ENCODE measurements around the gene NPDC1.
A peak's percentile ranks its signal among the peaks of the same experiment; 100 is the strongest.

The NPDC1 gene

DNA sequence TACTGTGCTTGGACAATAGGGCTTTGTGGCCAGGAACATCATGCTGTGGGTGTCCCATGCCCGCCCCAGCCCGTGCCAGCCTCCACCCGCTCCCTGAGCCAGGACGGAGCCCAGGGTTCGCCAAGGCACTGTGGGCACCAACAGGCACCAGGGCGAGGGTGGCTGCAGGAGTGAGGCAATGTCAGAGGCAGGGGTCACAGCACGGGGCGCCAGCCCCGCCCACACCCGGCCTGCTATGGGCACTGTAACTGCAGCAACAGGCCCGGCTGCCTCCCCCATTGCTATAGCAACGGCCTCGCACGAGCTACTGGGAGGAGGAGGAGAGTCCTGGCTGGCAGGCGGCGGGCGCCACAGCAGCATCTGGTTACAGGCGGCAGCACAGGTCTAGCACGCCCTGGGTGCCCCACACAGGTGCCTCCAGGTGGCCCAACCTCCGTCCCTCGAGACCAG lies 20.4 kb downstream of the NPDC1 start:
- Histone ChIP-seq H3K4me3 (ENCODE audit: low read length in 2 of 2) (no peak overlapping the region), H3K27ac (ENCODE audit: low read depth in 2 of 2, low read length in 2 of 2) (no peak overlapping the region), H3K27me3 (ENCODE audit: control insufficient read depth in 2 of 2, insufficient read depth in 2 of 2, low read length in 2 of 2) (no peaks in the 10 kb centered on the region)

DNA sequence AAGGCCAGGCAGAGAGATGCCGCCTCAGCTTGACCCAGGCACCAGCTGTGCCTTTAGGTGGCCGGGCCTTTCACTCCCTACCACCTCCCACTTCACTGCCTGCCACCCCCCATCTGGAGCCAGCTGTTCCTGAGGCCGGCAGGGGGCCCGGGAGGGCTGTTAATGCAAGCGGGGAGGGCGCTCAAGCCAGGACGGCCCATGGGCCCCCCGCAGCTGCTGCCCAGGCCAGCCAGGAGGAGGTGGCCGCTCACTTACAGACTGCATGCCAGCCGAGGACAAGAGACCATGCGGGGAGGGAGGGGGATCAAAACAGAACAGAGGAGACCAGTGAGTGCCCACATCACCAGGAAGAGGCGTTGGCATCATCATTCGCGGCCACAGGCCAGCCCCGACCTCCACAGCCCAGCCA lies 22.4 kb downstream of the NPDC1 start:
- no peaks in the 10 kb centered on the region for H3K9me3 ChIP-seq (ENCODE audit: control insufficient read depth in 2 of 2, low read length in 2 of 2)
- H3K4me1 ChIP-seq (ENCODE audit: control insufficient read depth in 2 of 2, insufficient read depth in 2 of 2, low read length in 2 of 2): peaks cover 29 to 39% of the 10 kb centered on the region in 2 donors
- H3K27me3 ChIP-seq (ENCODE audit: control insufficient read depth in 2 of 2, insufficient read depth in 2 of 2, low read length in 2 of 2): no peaks in the 10 kb centered on the region
- no peak overlapping the region for H3K9ac ChIP-seq (ENCODE audit: low read depth in 1 of 2, low read length in 2 of 2)
- no peak overlapping the region for H3K4me3 ChIP-seq (ENCODE audit: low read length in 2 of 2)
- no peak overlapping the region for H3K27ac ChIP-seq (ENCODE audit: low read depth in 2 of 2, low read length in 2 of 2)
- H3K36me3 ChIP-seq (ENCODE audit: control insufficient read depth in 2 of 2, insufficient read depth in 2 of 2, low read length in 2 of 2): no peaks in the 10 kb centered on the region

More for the DNA sequence above, 20.4 kb downstream of the NPDC1 start:
- H3K9me3 ChIP-seq (ENCODE audit: control insufficient read depth in 2 of 2, low read length in 2 of 2): no peaks in the 10 kb centered on the region
- peaks cover 46 to 55% of the 10 kb centered on the region in 2 donors for H3K4me1 ChIP-seq (ENCODE audit: control insufficient read depth in 2 of 2, insufficient read depth in 2 of 2, low read length in 2 of 2)
- no peak overlapping the region for H3K9ac ChIP-seq (ENCODE audit: low read depth in 1 of 2, low read length in 2 of 2)
- H3K36me3 ChIP-seq (ENCODE audit: control insufficient read depth in 2 of 2, insufficient read depth in 2 of 2, low read length in 2 of 2): no peaks in the 10 kb centered on the region

DNA sequence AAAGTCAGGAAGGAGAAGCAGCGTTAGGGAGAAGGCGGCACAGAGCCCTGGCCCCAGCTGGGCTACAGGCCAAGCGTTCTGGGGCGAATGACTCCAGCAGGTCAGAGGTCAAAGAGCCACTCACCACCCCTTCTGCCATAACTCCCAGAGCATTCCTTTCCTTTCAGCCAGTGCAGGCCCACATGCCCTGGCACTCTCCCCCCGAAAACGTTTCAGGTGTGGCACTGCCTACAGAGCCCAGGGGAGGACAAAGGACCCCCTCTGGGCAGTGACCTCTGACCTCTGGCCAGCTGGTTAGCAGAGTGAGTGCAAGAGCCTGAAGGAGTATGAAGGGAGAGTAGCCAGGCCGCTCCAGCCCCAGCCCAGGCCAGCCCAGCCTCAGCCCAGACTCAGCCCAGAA lies 22.8 kb downstream of the NPDC1 start:
- Histone ChIP-seq H3K9me3 (ENCODE audit: control insufficient read depth in 2 of 2, low read length in 2 of 2) (no peaks in the 10 kb centered on the region), H3K4me3 (ENCODE audit: low read length in 2 of 2) (no peak overlapping the region), H3K27me3 (ENCODE audit: control insufficient read depth in 2 of 2, insufficient read depth in 2 of 2, low read length in 2 of 2) (no peaks in the 10 kb centered on the region), H3K4me1 (ENCODE audit: control insufficient read depth in 2 of 2, insufficient read depth in 2 of 2, low read length in 2 of 2) (peaks cover 26 to 36% of the 10 kb centered on the region in 2 donors), H3K27ac (ENCODE audit: low read depth in 2 of 2, low read length in 2 of 2) (no peak overlapping the region), H3K36me3 (ENCODE audit: control insufficient read depth in 2 of 2, insufficient read depth in 2 of 2, low read length in 2 of 2) (no peaks in the 10 kb centered on the region), H3K9ac (ENCODE audit: low read depth in 1 of 2, low read length in 2 of 2) (peak overlapping the region in 1 of 2 donors; percentile 2)

DNA sequence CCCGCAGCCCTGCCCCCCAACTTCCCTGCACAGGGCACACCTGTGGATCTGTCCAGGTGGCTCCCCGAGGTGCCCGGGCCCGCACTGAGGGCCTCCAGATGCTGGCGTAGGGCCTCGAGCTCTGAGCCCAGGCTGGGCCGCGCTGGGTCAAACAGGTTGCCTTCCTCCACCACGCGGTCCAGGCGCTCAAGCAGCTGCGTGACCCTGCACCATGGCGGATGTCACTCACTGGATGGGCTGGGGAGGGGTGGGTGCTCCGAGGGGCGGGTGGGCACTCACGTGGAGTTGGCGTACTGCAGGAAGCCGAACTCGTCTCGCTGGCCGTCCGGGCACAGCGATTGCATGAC lies 23.3 kb downstream of the NPDC1 start:
- Histone ChIP-seq H3K4me1 (ENCODE audit: control insufficient read depth in 2 of 2, insufficient read depth in 2 of 2, low read length in 2 of 2) (peaks cover 25 to 35% of the 10 kb centered on the region in 2 donors), H3K9ac (ENCODE audit: low read depth in 1 of 2, low read length in 2 of 2) (peak overlapping the region in 1 of 2 donors; percentile 47), H3K27ac (ENCODE audit: low read depth in 2 of 2, low read length in 2 of 2) (peak overlapping the region; percentile 85 to 87), H3K27me3 (ENCODE audit: control insufficient read depth in 2 of 2, insufficient read depth in 2 of 2, low read length in 2 of 2) (no peaks in the 10 kb centered on the region), H3K36me3 (ENCODE audit: control insufficient read depth in 2 of 2, insufficient read depth in 2 of 2, low read length in 2 of 2) (no peaks in the 10 kb centered on the region), H3K9me3 (ENCODE audit: control insufficient read depth in 2 of 2, low read length in 2 of 2) (no peaks in the 10 kb centered on the region), H3K4me3 (ENCODE audit: low read length in 2 of 2) (peak overlapping the region in 1 of 2 donors; percentile 13)

DNA sequence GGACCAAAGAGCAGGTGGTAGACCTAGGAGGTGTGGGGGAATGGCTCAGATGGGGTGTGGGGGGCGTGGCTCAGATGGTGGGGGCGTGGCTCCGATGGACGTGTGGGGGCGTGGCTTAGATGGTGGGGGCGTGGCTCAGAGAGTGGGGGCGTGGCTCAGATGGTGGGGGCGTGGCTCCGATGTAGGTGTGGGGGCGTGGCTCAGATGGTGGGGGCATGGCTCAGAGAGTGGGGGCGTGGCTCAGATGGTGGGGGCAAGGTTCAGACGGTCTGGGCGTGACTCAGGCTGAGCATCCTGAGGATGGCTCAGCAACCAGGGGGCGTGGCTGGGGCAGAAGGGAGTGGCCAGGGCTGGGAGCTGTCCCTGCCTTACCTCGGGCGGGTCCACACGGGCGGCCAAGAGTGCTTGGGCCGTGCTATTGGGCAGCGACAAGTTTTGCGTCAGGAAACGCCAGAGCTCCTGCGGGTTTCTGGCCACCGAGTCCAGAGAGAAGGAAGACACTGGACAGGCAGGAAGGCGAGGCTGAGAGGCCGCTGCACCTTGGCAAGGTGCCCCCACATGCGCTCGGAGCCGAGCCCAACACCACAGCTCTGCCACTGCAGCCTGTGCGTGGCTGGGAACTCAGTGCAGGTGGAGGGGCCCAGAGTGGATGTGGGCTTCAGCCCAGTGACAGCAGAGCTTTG lies 23.9 kb downstream of the NPDC1 start:
- H3K4me1 ChIP-seq (ENCODE audit: control insufficient read depth in 2 of 2, insufficient read depth in 2 of 2, low read length in 2 of 2): peaks cover 20 to 30% of the 10 kb centered on the region in 2 donors
- H3K27ac ChIP-seq (ENCODE audit: low read depth in 2 of 2, low read length in 2 of 2): peak overlapping the region; percentile 85 to 87
- peak overlapping the region in 1 of 2 donors; percentile 13 for H3K4me3 ChIP-seq (ENCODE audit: low read length in 2 of 2)
- peak overlapping the region in 1 of 2 donors; percentile 47 for H3K9ac ChIP-seq (ENCODE audit: low read depth in 1 of 2, low read length in 2 of 2)
- H3K9me3 ChIP-seq (ENCODE audit: control insufficient read depth in 2 of 2, low read length in 2 of 2): no peaks in the 10 kb centered on the region
- H3K36me3 ChIP-seq (ENCODE audit: control insufficient read depth in 2 of 2, insufficient read depth in 2 of 2, low read length in 2 of 2): peaks cover 3 to 4% of the 10 kb centered on the region in 2 donors
- H3K27me3 ChIP-seq (ENCODE audit: control insufficient read depth in 2 of 2, insufficient read depth in 2 of 2, low read length in 2 of 2): no peaks in the 10 kb centered on the region

DNA sequence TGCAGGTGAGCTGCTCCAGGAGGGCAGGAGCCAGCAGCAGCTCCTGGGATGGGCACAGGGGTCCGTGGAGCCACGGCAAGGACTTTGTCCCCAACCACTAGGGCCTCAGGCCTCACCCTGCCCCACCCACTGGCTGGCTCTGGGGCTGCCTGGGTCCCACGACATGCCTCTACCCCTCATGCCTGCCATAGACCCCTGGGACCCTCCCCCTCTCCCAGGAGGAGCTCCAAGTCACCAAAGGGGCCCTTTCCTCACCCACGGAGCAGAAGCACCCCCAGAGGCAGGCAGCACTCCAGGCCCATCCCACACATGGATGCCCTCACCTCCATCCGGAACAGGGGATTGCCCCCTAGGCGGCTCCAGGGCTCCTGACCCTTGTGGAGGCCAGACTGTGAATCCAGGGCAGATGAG lies 24.4 kb downstream of the NPDC1 start:
- Histone ChIP-seq H3K36me3 (ENCODE audit: control insufficient read depth in 2 of 2, insufficient read depth in 2 of 2, low read length in 2 of 2) (peaks cover 5 to 9% of the 10 kb centered on the region in 2 donors), H3K9me3 (ENCODE audit: control insufficient read depth in 2 of 2, low read length in 2 of 2) (no peaks in the 10 kb centered on the region), H3K4me1 (ENCODE audit: control insufficient read depth in 2 of 2, insufficient read depth in 2 of 2, low read length in 2 of 2) (peaks cover 17 to 25% of the 10 kb centered on the region in 2 donors), H3K9ac (ENCODE audit: low read depth in 1 of 2, low read length in 2 of 2) (no peak overlapping the region), H3K27me3 (ENCODE audit: control insufficient read depth in 2 of 2, insufficient read depth in 2 of 2, low read length in 2 of 2) (no peaks in the 10 kb centered on the region), H3K27ac (ENCODE audit: low read depth in 2 of 2, low read length in 2 of 2) (peak overlapping the region; percentile 16 to 42), H3K4me3 (ENCODE audit: low read length in 2 of 2) (no peak overlapping the region)

DNA sequence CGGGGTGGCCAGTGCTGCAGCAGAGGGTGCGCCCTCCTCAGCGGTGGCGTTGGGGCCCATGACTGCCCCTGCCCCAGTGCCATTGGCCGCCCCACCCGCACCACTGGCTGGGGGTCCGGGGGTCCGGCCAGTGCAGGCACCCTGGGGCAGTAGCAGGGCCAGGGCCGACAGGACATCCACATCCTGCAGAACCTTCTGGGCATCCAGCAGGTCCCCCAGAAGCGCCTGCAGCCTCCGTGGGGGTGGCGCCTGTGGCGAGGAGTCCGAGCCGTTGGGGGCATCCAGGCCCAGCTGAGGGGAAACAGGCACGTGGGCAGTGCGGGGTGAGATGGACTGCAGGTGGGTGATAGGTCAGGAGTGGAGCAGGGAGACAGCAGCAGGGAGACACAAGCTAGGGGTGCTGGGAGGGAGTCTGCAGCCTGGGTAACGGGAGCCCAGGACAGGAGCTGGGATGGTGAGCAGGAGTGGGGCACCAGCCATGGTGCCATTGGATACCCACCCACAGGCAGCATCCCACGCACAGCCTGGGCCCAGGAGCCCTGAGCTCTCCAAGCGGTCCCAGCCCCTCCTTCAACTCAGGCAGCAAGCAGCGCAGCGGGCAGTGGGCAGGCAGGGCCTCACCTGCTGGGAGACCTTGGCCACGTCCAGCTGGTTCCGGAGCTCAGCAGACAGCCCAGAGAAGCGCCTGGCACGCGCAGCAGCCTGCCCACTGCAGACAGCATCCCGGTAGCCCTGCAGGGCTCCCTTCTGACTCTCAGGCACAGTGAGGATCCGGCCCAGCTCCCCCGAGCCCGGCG lies 25.0 kb downstream of the NPDC1 start:
- Histone ChIP-seq H3K27me3 (ENCODE audit: control insufficient read depth in 2 of 2, insufficient read depth in 2 of 2, low read length in 2 of 2) (no peaks in the 10 kb centered on the region), H3K9me3 (ENCODE audit: control insufficient read depth in 2 of 2, low read length in 2 of 2) (no peaks in the 10 kb centered on the region), H3K4me1 (ENCODE audit: control insufficient read depth in 2 of 2, insufficient read depth in 2 of 2, low read length in 2 of 2) (peaks cover 15 to 22% of the 10 kb centered on the region in 2 donors), H3K4me3 (ENCODE audit: low read length in 2 of 2) (no peak overlapping the region), H3K27ac (ENCODE audit: low read depth in 2 of 2, low read length in 2 of 2) (no peak overlapping the region), H3K9ac (ENCODE audit: low read depth in 1 of 2, low read length in 2 of 2) (no peak overlapping the region), H3K36me3 (ENCODE audit: control insufficient read depth in 2 of 2, insufficient read depth in 2 of 2, low read length in 2 of 2) (peaks cover 8 to 14% of the 10 kb centered on the region in 2 donors)

DNA sequence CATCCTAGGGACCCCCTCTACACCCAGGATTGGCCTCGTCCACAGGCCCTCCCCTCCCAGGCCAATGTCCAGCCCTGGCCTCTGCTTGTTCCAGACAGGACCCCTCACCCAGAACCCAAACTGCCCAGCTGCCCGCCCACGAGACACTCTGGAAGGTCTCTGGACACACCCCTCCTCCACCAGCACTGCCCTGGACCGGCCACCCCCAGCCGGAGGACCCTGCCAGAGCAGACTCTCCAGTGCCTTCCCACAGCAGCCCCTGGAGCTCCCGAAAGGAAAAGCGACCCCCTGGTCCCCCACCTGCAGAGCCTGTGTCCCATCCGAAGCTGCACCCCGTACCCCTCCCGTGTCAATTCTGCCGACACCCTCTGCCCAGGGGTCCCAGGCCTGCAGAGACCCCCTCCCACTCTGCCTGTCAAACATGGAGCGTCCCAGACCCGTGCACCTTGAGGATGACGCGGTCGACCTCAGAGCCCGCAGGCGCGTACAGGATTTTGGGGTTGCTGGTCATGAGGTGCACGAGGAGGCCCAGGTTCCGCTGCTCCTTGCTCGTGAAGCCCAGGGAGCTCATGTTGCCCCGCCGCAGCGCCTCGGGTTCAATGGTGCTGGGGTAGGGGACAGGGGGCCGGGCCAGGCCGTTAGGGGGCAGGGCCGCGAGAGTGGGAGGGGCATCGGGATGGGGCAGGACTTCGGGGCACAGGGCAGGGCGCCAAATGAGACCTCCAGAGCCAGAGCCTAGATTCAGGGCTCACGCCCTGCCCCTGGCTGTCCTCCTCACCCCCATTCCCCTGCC lies 25.9 kb downstream of the NPDC1 start:
- Histone ChIP-seq H3K9me3 (ENCODE audit: control insufficient read depth in 2 of 2, low read length in 2 of 2) (no peaks in the 10 kb centered on the region), H3K4me3 (ENCODE audit: low read length in 2 of 2) (no peak overlapping the region), H3K4me1 (ENCODE audit: control insufficient read depth in 2 of 2, insufficient read depth in 2 of 2, low read length in 2 of 2) (peaks cover 14 to 18% of the 10 kb centered on the region in 2 donors), H3K36me3 (ENCODE audit: control insufficient read depth in 2 of 2, insufficient read depth in 2 of 2, low read length in 2 of 2) (peaks cover 8 to 16% of the 10 kb centered on the region in 2 donors), H3K27me3 (ENCODE audit: control insufficient read depth in 2 of 2, insufficient read depth in 2 of 2, low read length in 2 of 2) (no peaks in the 10 kb centered on the region), H3K9ac (ENCODE audit: low read depth in 1 of 2, low read length in 2 of 2) (no peak overlapping the region), H3K27ac (ENCODE audit: low read depth in 2 of 2, low read length in 2 of 2) (no peak overlapping the region)

DNA sequence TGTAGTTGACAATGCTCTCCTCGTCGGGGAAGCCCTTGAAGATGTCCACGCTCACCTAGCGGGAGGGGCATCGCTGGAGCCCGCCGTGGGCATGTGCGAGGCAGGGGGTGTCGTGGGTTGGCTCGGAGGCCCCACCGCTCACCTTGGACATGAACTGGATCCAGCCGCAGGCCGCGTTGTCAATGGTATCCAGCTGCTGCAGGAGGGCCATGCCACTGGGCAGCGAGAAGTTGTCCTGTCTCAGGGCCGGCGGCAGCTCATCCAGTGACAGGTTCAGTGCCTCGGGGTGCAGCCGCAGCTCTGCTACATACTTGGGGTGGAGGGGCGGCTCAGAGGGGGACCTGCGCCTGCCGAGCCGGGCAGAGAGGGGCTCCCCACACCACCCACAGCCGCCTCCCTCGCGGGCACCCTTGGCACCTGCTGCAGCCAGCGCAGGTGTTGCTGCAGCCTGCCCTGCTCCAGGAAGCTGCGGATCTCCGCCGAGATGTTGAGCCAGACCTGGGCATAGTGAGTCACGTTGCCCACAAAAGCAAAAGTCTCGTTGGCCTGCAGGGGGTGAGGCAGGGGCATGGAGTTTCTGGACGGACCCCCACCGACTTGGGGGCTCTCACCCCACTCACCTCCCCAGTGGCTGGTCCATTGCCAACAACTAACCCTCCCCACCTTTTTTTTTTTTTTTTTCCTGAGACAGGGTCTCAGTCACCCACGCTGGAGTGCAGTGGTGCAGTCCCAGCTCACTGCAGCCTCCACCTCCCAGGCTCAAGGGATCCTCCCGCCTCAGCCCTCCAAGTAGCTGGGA lies 27.0 kb downstream of the NPDC1 start:
- peaks cover 14 to 18% of the 10 kb centered on the region in 2 donors for H3K4me1 ChIP-seq (ENCODE audit: control insufficient read depth in 2 of 2, insufficient read depth in 2 of 2, low read length in 2 of 2)
- H3K27ac ChIP-seq (ENCODE audit: low read depth in 2 of 2, low read length in 2 of 2): no peak overlapping the region
- H3K9me3 ChIP-seq (ENCODE audit: control insufficient read depth in 2 of 2, low read length in 2 of 2): no peaks in the 10 kb centered on the region
- no peak overlapping the region for H3K9ac ChIP-seq (ENCODE audit: low read depth in 1 of 2, low read length in 2 of 2)
- H3K36me3 ChIP-seq (ENCODE audit: control insufficient read depth in 2 of 2, insufficient read depth in 2 of 2, low read length in 2 of 2): peaks cover 8 to 16% of the 10 kb centered on the region in 2 donors
- H3K27me3 ChIP-seq (ENCODE audit: control insufficient read depth in 2 of 2, insufficient read depth in 2 of 2, low read length in 2 of 2): no peaks in the 10 kb centered on the region
- H3K4me3 ChIP-seq (ENCODE audit: low read length in 2 of 2): no peak overlapping the region

Measured in mucosa of rectum (tissue), 2 donors.